ENCODE data around the gene ZNF544. TPM values are rescaled to one million over a fixed set of nuclear protein-coding genes. Genes with fewer than 3 reads are reported as not detected.

Gene ZNF544
- total and polyA plus RNA-seq, 2 of the 8 experiments (the other 6 are each of a cell fraction or from before 2014, with no cell fraction given), result 48.8 to 60.8 TPM

- Histone ChIP-seq H2BK5ac (ENCODE audit: low read depth, low read length) (no peak overlapping the region), H3K36me3 (ENCODE audit: control insufficient read depth in 2 of 4, insufficient read depth in 4 of 4, low read length in 3 of 4) (peaks cover 0 to 13% (median 3%) of the 10 kb centered on the region in 4 experiments; a peak in 4 of 8 replicates), H3K23me2 (ENCODE audit: low read depth, low read length) (peaks cover 6% of the 10 kb centered on the region), H3K4ac (replicated peaks; ENCODE audit: insufficient read length, low read depth, low read length) (no peak overlapping the region), H4K91ac (replicated peaks; ENCODE audit: insufficient read length, low read length) (no peak overlapping the region), H3K27ac (ENCODE audit: low read depth, low read length) (no peak overlapping the region), H2BK15ac (ENCODE audit: low read length) (no peak overlapping the region), H3K9ac (replicated peaks in 1 of 4; ENCODE audit: extremely low read depth in 1 of 4, low read depth in 3 of 4, low read length in 3 of 4) (no peak overlapping the region), H3K4me3 (ENCODE audit: extremely low read depth in 1 of 4, insufficient read depth in 2 of 4, low read depth in 3 of 4, low read length in 4 of 4) (no peak overlapping the region), H4K5ac (ENCODE audit: insufficient read length, low read depth, low read length) (no peak overlapping the region), H3K4me2 (ENCODE audit: insufficient read depth in 1 of 2, low read depth in 2 of 2, low read length in 2 of 2) (peak overlapping the region in 1 of 2 experiments; percentile 74; a peak in 1 of 4 replicates), H3K9me3 (ENCODE audit: insufficient read depth in 2 of 2, low read depth in 1 of 2, low read length in 1 of 2) (no peaks in the 10 kb centered on the region), H3K18ac (ENCODE audit: extremely low read depth, low read length) (no peak overlapping the region), H2BK12ac (ENCODE audit: low read depth, low read length) (no peak overlapping the region), H3K79me1 (ENCODE audit: low read depth, low read length) (peaks cover 15% of the 10 kb centered on the region), H3K79me2 (ENCODE audit: control insufficient read depth in 1 of 2, insufficient read depth in 2 of 2, low read length in 2 of 2) (peaks cover 23 to 38% of the 10 kb centered on the region in 2 experiments), H3K14ac (ENCODE audit: insufficient read length) (no peak overlapping the region), H3K56ac (replicated peaks; ENCODE audit: insufficient read length, low read depth, low read length) (no peak overlapping the region), H2BK120ac (replicated peaks; ENCODE audit: low read depth, low read length) (no peak overlapping the region), H2AK5ac (ENCODE audit: low read depth, low read length) (no peak overlapping the region), H3K23ac (ENCODE audit: insufficient read length) (no peak overlapping the region), H4K8ac (ENCODE audit: extremely low read depth, insufficient read depth, low read length) (no peak overlapping the region), H2AFZ (ENCODE audit: low read length) (no peak overlapping the region), H3K4me1 (replicated peaks in 1 of 4; ENCODE audit: control insufficient read depth in 3 of 4, insufficient read depth in 4 of 4, low read length in 3 of 4) (peaks cover 4 to 11% (median 6%) of the 10 kb centered on the region in 4 experiments; a peak in 6 of 7 replicates), H3K27me3 (replicated peaks in 1 of 4; ENCODE audit: control insufficient read depth in 3 of 4, extremely low read depth in 1 of 4, insufficient read depth in 3 of 4, low read length in 3 of 4) (no peaks in the 10 kb centered on the region), H2BK20ac (ENCODE audit: low read length) (no peak overlapping the region), H4K20me1 (replicated peaks in 1 of 2; ENCODE audit: control insufficient read depth in 1 of 2, insufficient read depth in 2 of 2, low read length in 2 of 2) (peaks cover 9 to 17% of the 10 kb centered on the region in 2 experiments)
- DNase-seq (ENCODE audit: low read depth in 1 of 2, low spot score in 2 of 2) (no peak), FAIRE-seq (no peak)
- TF ChIP-seq HDAC6 (IDR thresholded peaks at IDR 0.05; ENCODE audit: low read depth, low read length) (no peak), TAF7 (optimal IDR thresholded peaks at IDR 0.05; ENCODE audit: borderline replicate concordance, low read depth, low read length) (no peak), SUZ12 (IDR thresholded peaks at IDR 0.05; ENCODE audit: low read length) (no peak), CEBPB (IDR thresholded peaks at IDR 0.05; ENCODE audit: low read depth, low read length) (no peak), ASH2L (IDR thresholded peaks at IDR 0.05; ENCODE audit: low read length) (no peak), FOSL1 (IDR thresholded peaks at IDR 0.05; ENCODE audit: insufficient read depth, low read depth, low read length) (no peak), BACH1 (IDR thresholded peaks at IDR 0.05; ENCODE audit: low read length) (no peak)
- TF ChIP-seq, protein P1, sequence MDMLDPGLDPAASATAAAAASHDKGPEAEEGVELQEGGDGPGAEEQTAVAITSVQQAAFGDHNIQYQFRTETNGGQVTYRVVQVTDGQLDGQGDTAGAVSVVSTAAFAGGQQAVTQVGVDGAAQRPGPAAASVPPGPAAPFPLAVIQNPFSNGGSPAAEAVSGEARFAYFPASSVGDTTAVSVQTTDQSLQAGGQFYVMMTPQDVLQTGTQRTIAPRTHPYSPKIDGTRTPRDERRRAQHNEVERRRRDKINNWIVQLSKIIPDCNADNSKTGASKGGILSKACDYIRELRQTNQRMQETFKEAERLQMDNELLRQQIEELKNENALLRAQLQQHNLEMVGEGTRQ (IDR thresholded peaks at IDR 0.05; ENCODE audit: low read length), result no peak
- CTCF ChIA-PET (ENCODE audit: partially characterized antibody), result interaction anchor here (0.6 to 1.2 kb wide), 4 partner anchors 10 to 242 kb away, joined by 3 read pairs; partner anchors contain the start of gene ZBTB45
- WGBS, 2 experiments (ENCODE audit: extremely low coverage in 1 of 2, insufficient coverage in 1 of 2, insufficient read length in 1 of 2, insufficient replicate concordance in 2 of 2, low coverage in 1 of 2, low lambda C conversion rate in 2 of 2, missing lambda C conversion rate in 1 of 2), result 88% methylated on average over 7 of the region's 7 CpGs; no CpG with 5 or more reads in 1 of the 2 experiments
- POLR2A ChIA-PET (ENCODE audit: partially characterized antibody), result interaction anchor here (0.8 to 9.4 kb wide), 10 partner anchors 9 to 70 kb away, joined by 3 to 83 read pairs (median 4); partner anchors contain the start of gene ZNF544
Measured at GRCh38 chr19:58277197-58277596, 48.5 kb downstream of the ZNF544 start.

Measured in H1 (cell line).